Left ventricle myocardium inferior (tissue), 1 donor: Measurements from ENCODE around the gene DTNA. TPM values are rescaled to one million over a fixed set of nuclear protein-coding genes. Genes with fewer than 3 reads are reported as not detected.
A peak's percentile ranks its signal among the peaks of the same experiment; 100 is the strongest.
"Not testable (repeated sequence)": the region's sequence is repeated elsewhere in the genome, so short reads cannot be mapped to it uniquely, and the experiment has no call there.

Source experiments
- DNase-seq: peaks from one replicate; pipeline ENCODE4 v3.0.0-alpha.2; 2020
- H3K27ac ChIP-seq: fragments of 200-600 bp; replicated peaks from 2 replicates; pipeline ENCODE4 v1.8.0; 2021
- H3K27me3 ChIP-seq: fragments of 200-600 bp; 2 replicates; pipeline ENCODE4 v1.8.0; 2021; ENCODE audit warnings: low read depth
- H3K36me3 ChIP-seq: fragments of 200-600 bp; 2 replicates; pipeline ENCODE4 v1.8.0; 2021
- H3K4me1 ChIP-seq: fragments of 200-600 bp; 2 replicates; pipeline ENCODE4 v1.8.0; 2021
- H3K4me3 ChIP-seq: fragments of 200-600 bp; 2 replicates; pipeline ENCODE4 v1.8.0; 2021; ENCODE audit warnings: mild to moderate bottlenecking, moderate library complexity
- H3K9me3 ChIP-seq: fragments of 200-600 bp; replicated peaks from 2 replicates; pipeline ENCODE4 v1.8.0; 2021
- CTCF ChIP-seq: fragments of 200-600 bp; IDR thresholded peaks from 2 replicates; pipeline ENCODE4 v1.8.0; 2021; ENCODE audit warnings: antibody characterized with exemption, mild to moderate bottlenecking, borderline replicate concordance
- intact Hi-C: fragments of 100-400 bp; cut with micrococcal nuclease; formaldehyde crosslinking; loops from one replicate; pipeline ENCODE4 v1.11.0; 2022
- total RNA-seq: library from RNA; stranded (reverse); fragmentation: NEBNext Ultra II Directional; extraction: Animal tissue kit (Norgen Biotek cat#: 25700); gene quantifications from one replicate; pipeline ENCODE4 v1.2.1, GENCODE V29; 2021
- donor health status: DM: no; HTN: yes; CAD: no; lungs with severe emphysema.

DTNA gene
- total RNA-seq, 1 donor from 2014 or later = 167 TPM

- H3K4me3 ChIP-seq = no peak overlapping the region
- no peaks in the 10 kb centered on the region for H3K36me3 ChIP-seq
- intact Hi-C loops = no loop called here
- H3K9me3 ChIP-seq = no peaks in the 10 kb centered on the region
- no peak overlapping the region for H3K27ac ChIP-seq
- H3K27me3 ChIP-seq = no peaks in the 10 kb centered on the region
- H3K4me1 ChIP-seq = peaks cover 65% of the 10 kb centered on the region
- no peak for TF ChIP-seq CTCF
- DNase-seq = no peak
Observed at GRCh38 chr18:34734056-34734455, 24.0 kb downstream of the DTNA start.

GRCh38 chr18:34734526-34734925, 24.4 kb downstream of the DTNA start:
- H3K27me3 ChIP-seq, H3K4me3 ChIP-seq, H3K9me3 ChIP-seq, DNase-seq, H3K27ac ChIP-seq, H3K36me3 ChIP-seq, intact Hi-C loops: not testable (repeated sequence)
- peaks cover 65% of the 10 kb centered on the region for H3K4me1 ChIP-seq

GRCh38 chr18:34738175-34738894, 28.2 kb downstream of the DTNA start:
- H3K36me3 ChIP-seq = no peaks in the 10 kb centered on the region
- peak overlapping the region; percentile 77 for H3K27ac ChIP-seq
- H3K9me3 ChIP-seq = no peaks in the 10 kb centered on the region
- intact Hi-C loops = no loop called here
- no peak for TF ChIP-seq CTCF
- H3K27me3 ChIP-seq = no peaks in the 10 kb centered on the region
- peaks cover 71% of the 10 kb centered on the region for H3K4me1 ChIP-seq
- H3K4me3 ChIP-seq = peak overlapping the region; percentile 24
- peak; percentile 22 for DNase-seq

- Histone ChIP-seq H3K27ac (peak overlapping the region; percentile 77), H3K4me3 (no peak overlapping the region), H3K9me3 (no peaks in the 10 kb centered on the region), H3K4me1 (peaks cover 68% of the 10 kb centered on the region), H3K36me3 (no peaks in the 10 kb centered on the region), H3K27me3 (no peaks in the 10 kb centered on the region)
- intact Hi-C loops = no loop called here
- no peak for TF ChIP-seq CTCF
- DNase-seq = no peak
Observed at GRCh38 chr18:34740101-34740500, 30.0 kb downstream of the DTNA start.

GRCh38 chr18:34740724-34741123, 30.6 kb downstream of the DTNA start:
- H3K27me3 ChIP-seq = no peaks in the 10 kb centered on the region
- TF ChIP-seq CTCF = no peak
- no peak for DNase-seq
- peaks cover 68% of the 10 kb centered on the region for H3K4me1 ChIP-seq
- H3K4me3 ChIP-seq = no peak overlapping the region
- H3K9me3 ChIP-seq = no peaks in the 10 kb centered on the region
- peak overlapping the region; percentile 77 for H3K27ac ChIP-seq
- intact Hi-C loops = no loop called here
- no peaks in the 10 kb centered on the region for H3K36me3 ChIP-seq

- DNase-seq = no peak
- intact Hi-C loops = no loop called here
- Histone ChIP-seq H3K9me3 (no peaks in the 10 kb centered on the region), H3K4me3 (no peak overlapping the region), H3K36me3 (no peaks in the 10 kb centered on the region), H3K27me3 (no peaks in the 10 kb centered on the region), H3K27ac (no peak overlapping the region), H3K4me1 (peaks cover 68% of the 10 kb centered on the region)
- no peak for TF ChIP-seq CTCF
Observed at GRCh38 chr18:34741401-34741800, 31.3 kb downstream of the DTNA start.
